ENCODE measurements around the gene TNFAIP6.

- TF ChIP-seq CTCF (IDR thresholded peaks at IDR 0.05) (no peak), ZFX (IDR thresholded peaks at IDR 0.05; ENCODE audit: borderline replicate concordance) (no peak)
These were observed 3.4 kb upstream of the TNFAIP6 start for GRCh38 chr2:151353995-151354394.

Data from 22Rv1 (cell line).